ENCODE data around the gene TMUB2. TPM values are rescaled to one million over a fixed set of nuclear protein-coding genes. Genes with fewer than 3 reads are reported as not detected.

The TMUB2 gene
- total RNA-seq, 3 donors from 2014 or later = 47.2 to 58.6 (median 49.1) TPM

GRCh38 chr17:44222112-44222869 is 35.5 kb downstream of the TMUB2 start:
- peaks cover 28% of the 10 kb centered on the region for H3K4me1 ChIP-seq (ENCODE audit: low read depth)
- H3K4me3 ChIP-seq = peak overlapping the region; percentile 95
- DNase-seq (peak; percentile 84 to 88 (median 88)), ATAC-seq (peak; percentile 12)
- intact Hi-C loops (cut with DNase I, micrococcal nuclease) = no loop called here
- TF ChIP-seq, protein P1, sequence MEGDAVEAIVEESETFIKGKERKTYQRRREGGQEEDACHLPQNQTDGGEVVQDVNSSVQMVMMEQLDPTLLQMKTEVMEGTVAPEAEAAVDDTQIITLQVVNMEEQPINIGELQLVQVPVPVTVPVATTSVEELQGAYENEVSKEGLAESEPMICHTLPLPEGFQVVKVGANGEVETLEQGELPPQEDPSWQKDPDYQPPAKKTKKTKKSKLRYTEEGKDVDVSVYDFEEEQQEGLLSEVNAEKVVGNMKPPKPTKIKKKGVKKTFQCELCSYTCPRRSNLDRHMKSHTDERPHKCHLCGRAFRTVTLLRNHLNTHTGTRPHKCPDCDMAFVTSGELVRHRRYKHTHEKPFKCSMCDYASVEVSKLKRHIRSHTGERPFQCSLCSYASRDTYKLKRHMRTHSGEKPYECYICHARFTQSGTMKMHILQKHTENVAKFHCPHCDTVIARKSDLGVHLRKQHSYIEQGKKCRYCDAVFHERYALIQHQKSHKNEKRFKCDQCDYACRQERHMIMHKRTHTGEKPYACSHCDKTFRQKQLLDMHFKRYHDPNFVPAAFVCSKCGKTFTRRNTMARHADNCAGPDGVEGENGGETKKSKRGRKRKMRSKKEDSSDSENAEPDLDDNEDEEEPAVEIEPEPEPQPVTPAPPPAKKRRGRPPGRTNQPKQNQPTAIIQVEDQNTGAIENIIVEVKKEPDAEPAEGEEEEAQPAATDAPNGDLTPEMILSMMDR (IDR thresholded peaks at IDR 0.05) = no peak
- H3K36me3 ChIP-seq (ENCODE audit: low read depth) = no peaks in the 10 kb centered on the region
- no peaks in the 10 kb centered on the region for H3K9me3 ChIP-seq

GRCh38 chr17:44223541-44224071 is 36.8 kb downstream of the TMUB2 start:
- TF ChIP-seq, protein P1 (IDR thresholded peaks at IDR 0.05) = no peak
- no peaks in the 10 kb centered on the region for H3K9me3 ChIP-seq
- H3K4me1 ChIP-seq (ENCODE audit: low read depth) = peaks cover 17% of the 10 kb centered on the region
- H3K36me3 ChIP-seq (ENCODE audit: low read depth) = no peaks in the 10 kb centered on the region
- intact Hi-C loops (cut with DNase I, micrococcal nuclease) = no loop called here
- ATAC-seq = no peak
- no peak overlapping the region for H3K4me3 ChIP-seq
- DNase-seq = peak in 1 of 3 donors; percentile 57

- DNase-seq (no peak), ATAC-seq (no peak)
- Histone ChIP-seq H3K4me1 (ENCODE audit: low read depth) (no peaks in the 10 kb centered on the region), H3K36me3 (ENCODE audit: low read depth) (no peaks in the 10 kb centered on the region), H3K9me3 (no peaks in the 10 kb centered on the region), H3K4me3 (no peak overlapping the region)
- intact Hi-C loops (cut with DNase I, micrococcal nuclease) = no loop called here
- TF ChIP-seq, protein P1 (IDR thresholded peaks at IDR 0.05) = no peak
Measured at GRCh38 chr17:44229090-44229489, 42.3 kb downstream of the TMUB2 start.

- TF ChIP-seq, protein P1 (IDR thresholded peaks at IDR 0.05) = no peak
- DNase-seq (no peak), ATAC-seq (no peak)
- no peak overlapping the region for H3K4me3 ChIP-seq
- H3K4me1 ChIP-seq (ENCODE audit: low read depth) = no peaks in the 10 kb centered on the region
- intact Hi-C loops (cut with DNase I, micrococcal nuclease) = no loop called here
- no peaks in the 10 kb centered on the region for H3K9me3 ChIP-seq
- H3K36me3 ChIP-seq (ENCODE audit: low read depth) = no peaks in the 10 kb centered on the region
Measured at GRCh38 chr17:44230140-44230539, 43.4 kb downstream of the TMUB2 start.

- DNase-seq (no peak), ATAC-seq (no peak)
- intact Hi-C loops (cut with DNase I, micrococcal nuclease) = no loop called here
- H3K4me3 ChIP-seq = no peak overlapping the region
- TF ChIP-seq, protein P1 (IDR thresholded peaks at IDR 0.05) = no peak
- H3K4me1 ChIP-seq (ENCODE audit: low read depth) = no peaks in the 10 kb centered on the region
- H3K9me3 ChIP-seq = no peaks in the 10 kb centered on the region
- H3K36me3 ChIP-seq (ENCODE audit: low read depth) = no peaks in the 10 kb centered on the region
Measured at GRCh38 chr17:44232061-44232460, 45.3 kb downstream of the TMUB2 start.
